ENCODE measurements around the gene SEPTIN1. TPM values are rescaled to one million over a fixed set of nuclear protein-coding genes. Genes with fewer than 3 reads are reported as not detected.

The SEPTIN1 gene
- total RNA-seq, 5 donors from 2014 or later (not counting 1 experiment from before 2014, with no cell fraction given), result 191 to 259 (median 229) TPM

- ChIA-PET CTCF (interaction anchor here (0.5 to 0.9 kb wide), 2 partner anchors 9 to 11 kb away, joined by 4 to 6 read pairs; partner anchors contain the start of gene DCTPP1 (in 1 of the 2)), POLR2A (no interaction called here)
- no peaks in the 10 kb centered on the region for H3K9me3 ChIP-seq
- H3K27me3 ChIP-seq (replicated peaks in 1 of 2; ENCODE audit: control insufficient read depth in 2 of 2, extremely low read depth in 1 of 2, insufficient read depth in 2 of 2, low read length in 1 of 2), result no peaks in the 10 kb centered on the region
- peaks cover 12 to 17% (median 15%) of the 10 kb centered on the region in 3 donors for H3K4me1 Mint-ChIP-seq
- H3K9me3 Mint-ChIP-seq, result no peaks in the 10 kb centered on the region
- H3K4me1 ChIP-seq (ENCODE audit: control insufficient read depth in 1 of 2, extremely low read depth in 1 of 2, insufficient read depth in 2 of 2, low read length in 2 of 2), result peaks cover 9 to 18% of the 10 kb centered on the region in 2 experiments
- H3K36me3 ChIP-seq (ENCODE audit: control insufficient read depth in 2 of 2, extremely low read depth in 1 of 2, insufficient read depth in 1 of 2, low read length in 1 of 2), result peaks cover 8 to 17% of the 10 kb centered on the region in 2 donors
- H3K36me3 Mint-ChIP-seq, result peaks cover 22% of the 10 kb centered on the region
- H3K27me3 Mint-ChIP-seq, result no peaks in the 10 kb centered on the region
- no peak overlapping the region for H3K4me3 ChIP-seq (ENCODE audit: control insufficient read depth in 1 of 2, extremely low read depth in 1 of 2, low read length in 1 of 2)
- 79% methylated on average over 5 of the region's 5 CpGs for WGBS (ENCODE audit: insufficient coverage)
- ATAC-seq (replicated peaks in 1 of 4) (no peak), DNase-seq (no peak)
- H3K27ac ChIP-seq (ENCODE audit: low read length), result no peak overlapping the region
- H3K27ac Mint-ChIP-seq, result peak overlapping the region in 1 of 2 donors; percentile 24
- H3K4me3 Mint-ChIP-seq, result no peak overlapping the region
Measured at GRCh38 chr16:30421010-30421409, 38.6 kb upstream of the SEPTIN1 start.

- H3K27me3 ChIP-seq (replicated peaks in 1 of 2; ENCODE audit: control insufficient read depth in 2 of 2, extremely low read depth in 1 of 2, insufficient read depth in 2 of 2, low read length in 1 of 2), result no peaks in the 10 kb centered on the region
- no peaks in the 10 kb centered on the region for H3K9me3 ChIP-seq
- 51% methylated on average over 10 of the region's 31 CpGs for WGBS (ENCODE audit: insufficient coverage)
- Mint-ChIP-seq H3K9me3 (no peaks in the 10 kb centered on the region), H3K27me3 (no peaks in the 10 kb centered on the region), H3K36me3 (peaks cover 10% of the 10 kb centered on the region), H3K27ac (peak overlapping the region; percentile 74 to 84), H3K4me1 (peaks cover 7 to 14% (median 13%) of the 10 kb centered on the region in 3 donors), H3K4me3 (peak overlapping the region; percentile 44 to 64 (median 58))
- peaks cover 8 to 13% of the 10 kb centered on the region in 2 donors for H3K36me3 ChIP-seq (ENCODE audit: control insufficient read depth in 2 of 2, extremely low read depth in 1 of 2, insufficient read depth in 1 of 2, low read length in 1 of 2)
- peak overlapping the region; percentile 78 for H3K27ac ChIP-seq (ENCODE audit: low read length)
- DNase-seq (no peak), ATAC-seq (replicated peaks in 1 of 4) (no peak)
- ChIA-PET CTCF (interaction anchor here in 1 of 2 donors (0.7 to 2.6 kb wide), 12 partner anchors 9 to 294 kb away, joined by 3 to 35 read pairs (median 4); partner anchors contain the start of genes DCTPP1, SEPTIN1 and ZNF48), POLR2A (interaction anchor here (0.6 to 0.9 kb wide), 3 partner anchors 23 to 140 kb away, joined by 3 to 5 read pairs (median 3); no protein-coding TSS in a partner anchor)
- H3K4me3 ChIP-seq (ENCODE audit: control insufficient read depth in 1 of 2, extremely low read depth in 1 of 2, low read length in 1 of 2), result peak overlapping the region; percentile 45 to 72
- H3K4me1 ChIP-seq (ENCODE audit: control insufficient read depth in 1 of 2, extremely low read depth in 1 of 2, insufficient read depth in 2 of 2, low read length in 2 of 2), result peaks cover 9 to 18% of the 10 kb centered on the region in 2 experiments
Measured at GRCh38 chr16:30418350-30419181, 36.2 kb upstream of the SEPTIN1 start.

- Histone ChIP-seq H3K4me3 (ENCODE audit: control insufficient read depth in 1 of 2, extremely low read depth in 1 of 2, low read length in 1 of 2) (peak overlapping the region; percentile 51 to 72), H3K27me3 (replicated peaks in 1 of 2; ENCODE audit: control insufficient read depth in 2 of 2, extremely low read depth in 1 of 2, insufficient read depth in 2 of 2, low read length in 1 of 2) (no peaks in the 10 kb centered on the region), H3K27ac (ENCODE audit: low read length) (peak overlapping the region; percentile 78), H3K9me3 (no peaks in the 10 kb centered on the region), H3K36me3 (ENCODE audit: control insufficient read depth in 2 of 2, extremely low read depth in 1 of 2, insufficient read depth in 1 of 2, low read length in 1 of 2) (peaks cover 8 to 9% of the 10 kb centered on the region in 2 donors), H3K4me1 (ENCODE audit: control insufficient read depth in 1 of 2, extremely low read depth in 1 of 2, insufficient read depth in 2 of 2, low read length in 2 of 2) (peaks cover 9 to 18% of the 10 kb centered on the region in 2 experiments)
- WGBS (ENCODE audit: insufficient coverage), result under 1% methylated on average over 140 of the region's 140 CpGs
- H3K9me3 Mint-ChIP-seq, result no peaks in the 10 kb centered on the region
- POLR2A ChIA-PET, result interaction anchor here (0.6 to 0.9 kb wide), 3 partner anchors 24 to 141 kb away, joined by 3 to 5 read pairs (median 3); no protein-coding TSS in a partner anchor
- peak; percentile 78 to 97 (median 88) for DNase-seq
- peak overlapping the region; percentile 23 to 68 for H3K27ac Mint-ChIP-seq
- CTCF ChIA-PET, result interaction anchor here in 1 of 2 donors (0.7 to 2.6 kb wide), 15 partner anchors 8 to 326 kb away, joined by 3 to 35 read pairs (median 4); partner anchors contain the start of genes DCTPP1, SEPTIN1, TBX6 and ZNF48
- no peaks in the 10 kb centered on the region for H3K27me3 Mint-ChIP-seq
- H3K4me1 Mint-ChIP-seq, result peaks cover 7 to 14% (median 13%) of the 10 kb centered on the region in 3 donors
- H3K4me3 Mint-ChIP-seq, result peak overlapping the region; percentile 44 to 68 (median 64)
- peak; percentile 86 to 89 (median 88) for ATAC-seq (replicated peaks in 1 of 4)
- H3K36me3 Mint-ChIP-seq, result peaks cover 10% of the 10 kb centered on the region
Measured at GRCh38 chr16:30417529-30418349, 35.4 kb upstream of the SEPTIN1 start.

GRCh38 chr16:30416624-30417528 lies 34.5 kb upstream of the SEPTIN1 start:
- ATAC-seq (replicated peaks in 1 of 4), result no peak
- H3K36me3 ChIP-seq (ENCODE audit: control insufficient read depth in 2 of 2, extremely low read depth in 1 of 2, insufficient read depth in 1 of 2, low read length in 1 of 2), result peaks cover 7 to 9% of the 10 kb centered on the region in 2 donors
- H3K27ac ChIP-seq (ENCODE audit: low read length), result peak overlapping the region; percentile 52
- H3K9me3 Mint-ChIP-seq, result no peaks in the 10 kb centered on the region
- H3K4me1 Mint-ChIP-seq, result peaks cover 7 to 18% (median 17%) of the 10 kb centered on the region in 3 donors
- no peaks in the 10 kb centered on the region for H3K9me3 ChIP-seq
- H3K4me3 ChIP-seq (ENCODE audit: control insufficient read depth in 1 of 2, extremely low read depth in 1 of 2, low read length in 1 of 2), result peak overlapping the region; percentile 51 to 72
- 69% methylated on average over 14 of the region's 18 CpGs for WGBS (ENCODE audit: insufficient coverage)
- H3K27me3 Mint-ChIP-seq, result no peaks in the 10 kb centered on the region
- peaks cover 11% of the 10 kb centered on the region for H3K36me3 Mint-ChIP-seq
- ChIA-PET CTCF (interaction anchor here in 1 of 2 donors (0.7 to 2.6 kb wide), 15 partner anchors 7 to 325 kb away, joined by 3 to 35 read pairs (median 4); partner anchors contain the start of genes DCTPP1, TBX6, ZNF48 and ZNF771), POLR2A (no interaction called here)
- DNase-seq, result peak in 1 of 35 experiments; percentile 6
- H3K4me1 ChIP-seq (ENCODE audit: control insufficient read depth in 1 of 2, extremely low read depth in 1 of 2, insufficient read depth in 2 of 2, low read length in 2 of 2), result peaks cover 9 to 18% of the 10 kb centered on the region in 2 experiments
- H3K27me3 ChIP-seq (replicated peaks in 1 of 2; ENCODE audit: control insufficient read depth in 2 of 2, extremely low read depth in 1 of 2, insufficient read depth in 2 of 2, low read length in 1 of 2), result no peaks in the 10 kb centered on the region
- H3K4me3 Mint-ChIP-seq, result peak overlapping the region; percentile 44 to 68 (median 66)
- H3K27ac Mint-ChIP-seq, result peak overlapping the region; percentile 46 to 73

GRCh38 chr16:30416047-30416603 lies 33.8 kb upstream of the SEPTIN1 start:
- no peak for ATAC-seq (replicated peaks in 1 of 4)
- ChIA-PET CTCF (interaction anchor here in 1 of 2 donors (1.2 to 1.4 kb wide), 3 partner anchors 9 to 45 kb away, joined by 4 read pairs; partner anchors contain the start of genes DCTPP1 and ZNF771), POLR2A (no interaction called here)
- DNase-seq, result no peak
- Mint-ChIP-seq H3K27ac (peak overlapping the region in 1 of 2 donors; percentile 65), H3K27me3 (no peaks in the 10 kb centered on the region), H3K4me3 (no peak overlapping the region), H3K36me3 (peaks cover 8% of the 10 kb centered on the region), H3K9me3 (no peaks in the 10 kb centered on the region), H3K4me1 (peaks cover 7 to 18% (median 17%) of the 10 kb centered on the region in 3 donors)
- H3K4me3 ChIP-seq (ENCODE audit: control insufficient read depth in 1 of 2, extremely low read depth in 1 of 2, low read length in 1 of 2), result no peak overlapping the region
- no peaks in the 10 kb centered on the region for H3K27me3 ChIP-seq (replicated peaks in 1 of 2; ENCODE audit: control insufficient read depth in 2 of 2, extremely low read depth in 1 of 2, insufficient read depth in 2 of 2, low read length in 1 of 2)
- 90% methylated on average over 4 of the region's 4 CpGs for WGBS (ENCODE audit: insufficient coverage)
- no peaks in the 10 kb centered on the region for H3K9me3 ChIP-seq
- H3K36me3 ChIP-seq (ENCODE audit: control insufficient read depth in 2 of 2, extremely low read depth in 1 of 2, insufficient read depth in 1 of 2, low read length in 1 of 2), result peaks cover 5 to 9% of the 10 kb centered on the region in 2 donors
- no peak overlapping the region for H3K27ac ChIP-seq (ENCODE audit: low read length)
- peaks cover 9 to 18% of the 10 kb centered on the region in 2 experiments for H3K4me1 ChIP-seq (ENCODE audit: control insufficient read depth in 1 of 2, extremely low read depth in 1 of 2, insufficient read depth in 2 of 2, low read length in 2 of 2)

Measured in T-cell (primary cell).